HG02571 (cell line): ENCODE data around the gene MLXIPL.
"Not testable (repeated sequence)": the region's sequence is repeated elsewhere in the genome, so short reads cannot be mapped to it uniquely, and the experiment has no call there.

Experiments used
- ATAC-seq: cut with Tn5 transposase; IDR thresholded peaks from one replicate; pipeline ENCODE4 v1.9.1; 2021; ENCODE audit warnings: mild to moderate bottlenecking, moderate library complexity; ENCODE audit not compliant: unreplicated experiment

Gene MLXIPL

GRCh38 chr7:73586911-73587310 lies 37.4 kb downstream of the MLXIPL start:
- ATAC-seq, result no peak

DNA sequence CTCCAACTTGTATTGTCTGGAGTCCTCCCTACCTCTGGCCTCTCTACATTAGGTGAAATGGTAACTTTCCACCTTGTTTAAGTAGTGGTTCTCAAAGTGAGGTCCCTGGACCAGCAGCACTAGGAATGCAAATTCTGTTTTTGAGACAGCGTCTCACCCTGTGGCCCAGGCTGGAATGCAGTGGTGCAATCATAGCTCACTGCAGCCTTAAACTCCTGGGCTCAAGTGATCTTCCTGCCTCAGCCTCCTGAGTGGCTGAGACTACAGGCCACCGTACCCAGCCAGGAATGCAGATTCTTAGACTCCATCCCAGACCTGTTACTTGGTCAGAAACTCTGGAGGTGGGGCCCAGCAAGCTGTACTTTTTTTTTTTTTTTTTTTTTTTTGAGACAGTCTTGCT lies 39.1 kb downstream of the MLXIPL start:
- no peak for ATAC-seq

DNA sequence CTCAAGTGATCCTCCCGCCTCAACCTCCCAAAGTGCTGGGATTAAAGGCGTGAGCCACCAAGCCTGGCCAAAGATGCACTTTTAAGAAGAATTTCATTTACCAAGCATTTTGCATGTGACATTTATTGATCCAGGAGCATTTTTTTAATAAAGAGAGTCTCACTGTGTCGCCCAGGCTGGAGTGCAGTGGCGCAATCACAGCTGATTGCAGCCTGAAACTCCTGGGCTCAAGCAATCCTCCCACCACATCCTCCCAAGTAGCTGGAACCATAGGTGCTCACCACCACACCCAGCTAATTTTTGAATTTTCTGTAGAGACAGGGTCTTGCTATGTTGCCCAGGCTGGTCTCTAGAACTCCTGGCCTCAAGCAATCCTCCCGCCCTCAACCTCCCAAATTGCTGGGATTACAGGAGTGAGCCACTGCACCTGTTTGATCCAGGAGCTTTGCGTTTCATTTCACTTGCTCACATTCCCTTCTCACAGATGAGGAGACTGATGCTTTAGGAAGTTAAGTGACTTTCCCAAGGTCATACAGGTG lies 41.6 kb downstream of the MLXIPL start:
- ATAC-seq, result no peak

GRCh38 chr7:73581006-73581405 lies 43.3 kb downstream of the MLXIPL start:
- ATAC-seq, result not testable (repeated sequence)

GRCh38 chr7:73578342-73579128 lies 45.8 kb downstream of the MLXIPL start, which contains the start of gene TBL2:
TBL2 (minus strand) TSS chr7:73578579; CDS start chr7:73578549, 30 bp downstream.
- ATAC-seq, result peak; percentile 80

GRCh38 chr7:73577627-73578341 lies 46.5 kb downstream of the MLXIPL start:
- ATAC-seq, result peak; percentile 18

GRCh38 chr7:73573791-73574190 lies 50.5 kb downstream of the MLXIPL start:
- no peak for ATAC-seq

GRCh38 chr7:73573276-73573675 lies 51.0 kb downstream of the MLXIPL start:
- no peak for ATAC-seq

DNA sequence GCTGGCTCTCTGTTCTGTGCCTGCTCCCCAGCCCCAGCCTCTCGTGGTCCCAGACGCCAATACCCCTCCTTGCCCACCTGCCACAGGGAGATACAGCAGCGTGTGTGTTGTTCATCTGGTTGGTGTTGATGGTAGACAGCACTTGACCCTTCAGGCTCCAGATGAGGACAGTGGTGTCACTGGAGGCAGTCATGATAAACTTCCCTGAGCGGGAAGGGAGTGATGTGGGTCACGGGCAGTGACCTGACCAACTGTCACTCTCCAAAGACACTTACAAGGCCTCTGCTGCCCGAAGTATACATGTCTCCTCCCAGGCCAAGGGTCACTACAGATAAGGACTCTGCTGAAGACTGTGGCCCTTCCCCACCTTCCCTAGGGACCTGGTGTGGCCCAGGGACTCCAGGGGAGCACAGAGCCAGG lies 51.5 kb downstream of the MLXIPL start:
- no peak for ATAC-seq

- ATAC-seq, result no peak
Observed at GRCh38 chr7:73570977-73571376, 53.3 kb downstream of the MLXIPL start.

DNA sequence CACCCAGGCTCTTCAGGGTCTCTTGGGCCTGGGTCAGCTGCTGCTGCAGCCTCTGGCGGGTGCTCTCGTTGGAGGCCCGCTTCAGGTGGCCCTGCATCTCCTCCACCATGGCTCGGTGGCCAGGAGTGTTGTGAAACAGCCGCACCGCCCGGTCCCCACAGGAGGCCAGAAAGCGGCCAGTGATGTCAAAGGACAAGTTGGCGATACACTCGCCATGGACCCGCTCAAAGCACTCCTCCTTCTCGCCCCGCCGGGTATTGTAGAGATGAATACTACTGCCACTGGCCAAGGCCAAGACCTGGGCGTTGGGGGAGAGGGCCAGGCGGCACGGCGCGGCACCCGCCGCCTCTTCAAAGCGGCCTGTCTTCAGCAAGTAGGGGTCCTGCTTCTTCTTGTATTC lies 53.8 kb downstream of the MLXIPL start:
- no peak for ATAC-seq

GRCh38 chr7:73569042-73569608 lies 55.2 kb downstream of the MLXIPL start:
- no peak for ATAC-seq

GRCh38 chr7:73567846-73568685 lies 56.3 kb downstream of the MLXIPL start:
- no peak for ATAC-seq

DNA sequence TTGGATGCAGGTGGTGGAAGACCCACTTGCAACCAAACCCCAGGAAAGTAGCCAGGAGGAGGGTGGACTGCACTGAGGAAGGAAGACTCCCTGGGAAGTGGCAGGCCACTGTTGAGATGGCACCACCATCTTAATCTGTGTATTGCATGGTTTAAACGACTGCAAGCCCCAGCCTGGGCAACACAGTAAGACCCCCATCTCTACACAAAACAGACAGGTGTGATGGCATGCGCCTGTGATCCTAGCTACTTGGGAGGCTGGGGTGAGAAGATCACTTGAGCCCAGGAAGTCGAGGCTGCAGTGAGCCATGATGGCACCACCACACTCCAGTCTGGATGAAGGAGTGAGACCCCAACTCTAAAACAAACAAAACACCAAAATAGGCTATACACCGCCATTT lies 57.2 kb downstream of the MLXIPL start:
- ATAC-seq, result no peak

DNA sequence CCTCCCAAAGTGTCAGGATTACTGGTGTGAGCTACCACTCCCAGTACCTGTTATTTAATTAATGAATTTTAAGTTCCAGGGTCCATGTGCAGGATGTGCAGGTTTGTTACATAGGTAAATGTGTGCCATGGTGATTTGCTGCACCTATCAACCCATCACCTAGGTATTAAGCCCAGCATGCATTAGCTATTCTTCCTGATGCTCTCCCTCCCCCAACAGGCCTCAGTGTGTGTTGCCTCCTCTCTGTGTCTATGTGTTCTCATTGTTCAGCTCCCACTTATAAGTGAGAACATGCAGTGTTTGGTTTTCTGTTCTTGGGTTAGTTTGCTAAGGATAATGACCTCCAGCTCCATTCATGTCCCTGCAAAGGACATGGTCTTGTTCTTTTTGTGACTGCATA lies 57.9 kb downstream of the MLXIPL start:
- not testable (repeated sequence) for ATAC-seq

GRCh38 chr7:73565675-73566340 lies 58.5 kb downstream of the MLXIPL start:
- no peak for ATAC-seq

- no peak for ATAC-seq
Observed at GRCh38 chr7:73560109-73560835, 64.0 kb downstream of the MLXIPL start.

- peak; percentile 54 for ATAC-seq
Observed at GRCh38 chr7:73557397-73558257, 66.7 kb downstream of the MLXIPL start, which contains the start of gene BCL7B. BCL7B (minus strand) TSS chr7:73557690; CDS start chr7:73557578, 112 bp downstream.

- ATAC-seq, result peak; percentile 77
Observed at GRCh38 chr7:73557108-73557396, 67.3 kb downstream of the MLXIPL start.
